ENCODE results near the gene ONECUT2. TPM values are rescaled to one million over a fixed set of nuclear protein-coding genes. Genes with fewer than 3 reads are reported as not detected.

The ONECUT2 gene
- polyA plus RNA-seq, 3 donors, result not detected

- H3K4me3 Mint-ChIP-seq, result no peak overlapping the region
These were observed 37.6 kb upstream of the ONECUT2 start for GRCh38 chr18:57397440-57398132.

GRCh38 chr18:57404345-57404744 is 30.8 kb upstream of the ONECUT2 start:
- no peak overlapping the region for H2AFZ ChIP-seq (ENCODE audit: insufficient read depth, low read depth, low read length, poor library complexity, severe bottlenecking)
- TF ChIP-seq CTCF (IDR thresholded peaks at IDR 0.05), result no peak
- Mint-ChIP-seq H3K27me3 (ENCODE audit: low read depth in 3 of 3) (peaks cover 4 to 6% (median 5%) of the 10 kb centered on the region in 3 donors), H3K4me1 (no peaks in the 10 kb centered on the region), H3K27ac (no peak overlapping the region), H3K36me3 (no peaks in the 10 kb centered on the region), H3K4me3 (no peak overlapping the region), H3K9me3 (peaks cover 0 to 5% (median 0%) of the 10 kb centered on the region in 7 donors)
- no peak for DNase-seq
- no peaks in the 10 kb centered on the region for H3K4me1 ChIP-seq (ENCODE audit: control insufficient read depth in 1 of 2, insufficient read depth in 2 of 2, low read length in 2 of 2)
- intact Hi-C loops (cut with micrococcal nuclease), result no loop called here
- H3K4me3 ChIP-seq (replicated peaks in 1 of 3; ENCODE audit: low read depth in 2 of 3, low read length in 3 of 3), result no peak overlapping the region
- H3K36me3 ChIP-seq (replicated peaks in 1 of 2; ENCODE audit: control insufficient read depth in 1 of 2, insufficient read depth in 2 of 2, low read length in 2 of 2), result no peaks in the 10 kb centered on the region
- no peaks in the 10 kb centered on the region for H3K27me3 ChIP-seq (ENCODE audit: control insufficient read depth in 2 of 2, insufficient read depth in 2 of 2, low read length in 2 of 2)
- no peak overlapping the region for H3K27ac ChIP-seq (ENCODE audit: low read depth in 1 of 2, low read length in 2 of 2)
- H4K20me1 ChIP-seq (ENCODE audit: insufficient read depth, low read length), result no peaks in the 10 kb centered on the region
- H3K79me2 ChIP-seq (ENCODE audit: insufficient read depth, low read length), result no peaks in the 10 kb centered on the region
- no peak overlapping the region for H3K9ac ChIP-seq (ENCODE audit: insufficient read depth, low read length, poor library complexity, severe bottlenecking)
- H3K4me2 ChIP-seq (replicated peaks; ENCODE audit: extremely low read depth, low read length, poor library complexity, severe bottlenecking), result no peak overlapping the region
- H3K9me3 ChIP-seq (replicated peaks in 1 of 2; ENCODE audit: control insufficient read depth in 1 of 2, insufficient read depth in 1 of 2, low read length in 2 of 2), result no peaks in the 10 kb centered on the region

More at GRCh38 chr18:57397440-57398132, 37.6 kb upstream of the ONECUT2 start:
- Mint-ChIP-seq H3K4me1 (no peaks in the 10 kb centered on the region), H3K27ac (no peak overlapping the region), H3K27me3 (ENCODE audit: low read depth in 3 of 3) (peaks cover 3 to 8% (median 6%) of the 10 kb centered on the region in 3 donors), H3K9me3 (peaks cover 0 to 8% (median 3%) of the 10 kb centered on the region in 7 donors), H3K36me3 (no peaks in the 10 kb centered on the region)
- Histone ChIP-seq H3K4me2 (replicated peaks; ENCODE audit: extremely low read depth, low read length, poor library complexity, severe bottlenecking) (no peak overlapping the region), H2AFZ (ENCODE audit: insufficient read depth, low read depth, low read length, poor library complexity, severe bottlenecking) (no peak overlapping the region), H3K27ac (ENCODE audit: low read depth in 1 of 2, low read length in 2 of 2) (no peak overlapping the region), H3K9ac (ENCODE audit: insufficient read depth, low read length, poor library complexity, severe bottlenecking) (no peak overlapping the region), H4K20me1 (ENCODE audit: insufficient read depth, low read length) (no peaks in the 10 kb centered on the region), H3K27me3 (ENCODE audit: control insufficient read depth in 2 of 2, insufficient read depth in 2 of 2, low read length in 2 of 2) (no peaks in the 10 kb centered on the region), H3K4me1 (ENCODE audit: control insufficient read depth in 1 of 2, insufficient read depth in 2 of 2, low read length in 2 of 2) (no peaks in the 10 kb centered on the region), H3K9me3 (replicated peaks in 1 of 2; ENCODE audit: control insufficient read depth in 1 of 2, insufficient read depth in 1 of 2, low read length in 2 of 2) (no peaks in the 10 kb centered on the region), H3K36me3 (replicated peaks in 1 of 2; ENCODE audit: control insufficient read depth in 1 of 2, insufficient read depth in 2 of 2, low read length in 2 of 2) (no peaks in the 10 kb centered on the region), H3K4me3 (replicated peaks in 1 of 3; ENCODE audit: low read depth in 2 of 3, low read length in 3 of 3) (no peak overlapping the region), H3K79me2 (ENCODE audit: insufficient read depth, low read length) (no peaks in the 10 kb centered on the region)
- TF ChIP-seq CTCF (IDR thresholded peaks at IDR 0.05), result no peak
- intact Hi-C loops (cut with micrococcal nuclease), result no loop called here
- no peak for DNase-seq
- no CpG with 5 or more reads among the region's 2 CpGs for WGBS (ENCODE audit: insufficient coverage)
